Fibroblast of lung (primary cell): ENCODE measurements around the gene CCDC194. TPM values are rescaled to one million over a fixed set of nuclear protein-coding genes. Genes with fewer than 3 reads are reported as not detected.

Experiments
- DNase-seq, 2 donors: peaks; one replicate each; pipeline versions ENCODE4 v3.0.0 to v3.0.0-alpha.2; 2010; ENCODE audit warnings: low read depth in 2 of 2
- H2AFZ ChIP-seq: 2 replicates; pipeline ENCODE4 v1.5.1; 2012; ENCODE audit warnings: low read length, control low read depth, inconsistent platforms
- H3K27ac ChIP-seq: 2 replicates; pipeline ENCODE4 v1.5.1; 2011; ENCODE audit warnings: low read length, control low read depth; ENCODE audit not compliant: insufficient read depth
- H3K27me3 ChIP-seq: 2 replicates; pipeline ENCODE4 v1.5.1; 2011; ENCODE audit warnings: mild to moderate bottlenecking, low read length; ENCODE audit not compliant: control insufficient read depth, insufficient read depth
- H3K36me3 ChIP-seq: 2 replicates; pipeline ENCODE4 v1.5.1; 2011; ENCODE audit warnings: low read length; ENCODE audit not compliant: control insufficient read depth, insufficient read depth
- H3K4me1 ChIP-seq: 2 replicates; pipeline ENCODE4 v1.5.1; 2011; ENCODE audit warnings: low read length; ENCODE audit not compliant: control insufficient read depth, insufficient read depth; ENCODE audit errors: extremely low read depth
- H3K4me2 ChIP-seq: 2 replicates; pipeline ENCODE4 v1.5.1; 2011; ENCODE audit warnings: low read length, control low read depth; ENCODE audit not compliant: insufficient read depth; ENCODE audit errors: extremely low read depth
- H3K4me3 ChIP-seq, 4 experiments: fragments of 200-600 bp in 1 of 4; sonication (generic) in 1 of 4; replicated peaks in 1 of 4; 2 replicates each; pipeline ENCODE4 v1.5.1; 2011 to 2016; ENCODE audit warnings: low read length in 4 of 4, low read depth in 3 of 4, mild to moderate bottlenecking in 3 of 4, control low read depth in 2 of 4, inconsistent platforms in 1 of 4, mixed read lengths in 1 of 4; ENCODE audit not compliant: insufficient read depth in 1 of 4; ENCODE audit errors: control extremely low read depth in 1 of 4
- H3K79me2 ChIP-seq: 2 replicates; pipeline ENCODE4 v1.5.1; 2012; ENCODE audit warnings: mild to moderate bottlenecking, low read length, inconsistent platforms; ENCODE audit not compliant: control insufficient read depth, insufficient read depth
- H3K9ac ChIP-seq: 2 replicates; pipeline ENCODE4 v1.5.1; 2011; ENCODE audit warnings: mild to moderate bottlenecking, low read length, control low read depth; ENCODE audit not compliant: insufficient read depth
- H3K9me3 ChIP-seq: 2 replicates; pipeline ENCODE4 v1.5.1; 2012; ENCODE audit warnings: low read depth, low read length; ENCODE audit not compliant: control insufficient read depth, insufficient read depth
- H4K20me1 ChIP-seq: 2 replicates; pipeline ENCODE4 v1.5.1; 2011; ENCODE audit warnings: low read length; ENCODE audit not compliant: control insufficient read depth, insufficient read depth; ENCODE audit errors: extremely low read depth
- EZH2 ChIP-seq: IDR thresholded peaks from 2 replicates; pipeline ENCODE4 v1.5.1; 2012; ENCODE audit warnings: low read length, control low read depth, mild to moderate bottlenecking; ENCODE audit errors: missing control alignments
- polyA plus RNA-seq, 2 donors: library from polyadenylated mRNA; depleted of rRNA in 1 of 2; stranded (reverse) in 1 of 2; unstranded in 1 of 2; fragments of >200 nt; gene quantifications; 2 replicates each; pipeline ENCODE4 v1.2.1, GENCODE V29; 2011 to 2012; ENCODE audit warnings: missing spikeins in 1 of 2
- total RNA-seq: library from RNA; depleted of rRNA; stranded (reverse); fragments of >200 nt; gene quantifications from 2 replicates; pipeline ENCODE4 v1.2.1, GENCODE V29; 2014
- TF ChIP-seq, protein P1 (sequence below), 2 donors: IDR thresholded peaks in 1 of 2; conservative IDR thresholded peaks in 1 of 2; 1 replicate in 1 of 2; 2 replicates in 1 of 2; pipeline ENCODE4 v1.5.1; 2011 to 2012; ENCODE audit warnings: low read length in 2 of 2, control low read depth in 1 of 2, inconsistent platforms in 1 of 2, low read depth in 1 of 2, mild to moderate bottlenecking in 1 of 2

CCDC194 gene
- total and polyA plus RNA-seq, 2 donors (not counting 1 experiment from before 2014, with no cell fraction given) = not detected

DNA sequence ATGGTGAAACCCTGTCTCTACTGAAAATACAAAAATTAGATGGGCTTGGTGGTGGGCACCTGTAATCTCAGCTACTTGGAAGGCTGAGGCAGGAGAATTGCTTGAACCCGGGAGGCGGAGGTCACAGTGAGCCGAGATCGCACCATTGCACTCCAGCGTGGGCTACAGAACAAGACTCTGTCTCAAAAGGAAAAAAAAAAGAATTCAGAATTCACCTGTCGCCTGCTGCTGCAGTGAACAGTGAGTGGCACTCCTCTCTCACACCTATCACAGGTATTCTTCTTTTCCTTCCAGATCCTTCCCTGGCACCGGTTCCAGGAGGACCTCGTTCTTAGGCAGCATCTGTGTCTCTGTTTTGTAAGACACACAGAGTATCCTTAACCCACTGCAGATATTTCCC is 20.1 kb upstream of the CCDC194 start:
- H3K4me1 ChIP-seq = no peaks in the 10 kb centered on the region
- H3K4me3 ChIP-seq = no peak overlapping the region
- no peak for TF ChIP-seq EZH2
- TF ChIP-seq, protein P1, sequence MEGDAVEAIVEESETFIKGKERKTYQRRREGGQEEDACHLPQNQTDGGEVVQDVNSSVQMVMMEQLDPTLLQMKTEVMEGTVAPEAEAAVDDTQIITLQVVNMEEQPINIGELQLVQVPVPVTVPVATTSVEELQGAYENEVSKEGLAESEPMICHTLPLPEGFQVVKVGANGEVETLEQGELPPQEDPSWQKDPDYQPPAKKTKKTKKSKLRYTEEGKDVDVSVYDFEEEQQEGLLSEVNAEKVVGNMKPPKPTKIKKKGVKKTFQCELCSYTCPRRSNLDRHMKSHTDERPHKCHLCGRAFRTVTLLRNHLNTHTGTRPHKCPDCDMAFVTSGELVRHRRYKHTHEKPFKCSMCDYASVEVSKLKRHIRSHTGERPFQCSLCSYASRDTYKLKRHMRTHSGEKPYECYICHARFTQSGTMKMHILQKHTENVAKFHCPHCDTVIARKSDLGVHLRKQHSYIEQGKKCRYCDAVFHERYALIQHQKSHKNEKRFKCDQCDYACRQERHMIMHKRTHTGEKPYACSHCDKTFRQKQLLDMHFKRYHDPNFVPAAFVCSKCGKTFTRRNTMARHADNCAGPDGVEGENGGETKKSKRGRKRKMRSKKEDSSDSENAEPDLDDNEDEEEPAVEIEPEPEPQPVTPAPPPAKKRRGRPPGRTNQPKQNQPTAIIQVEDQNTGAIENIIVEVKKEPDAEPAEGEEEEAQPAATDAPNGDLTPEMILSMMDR (conservative IDR thresholded peaks at IDR 0.05 in 1 of 2, IDR thresholded peaks at IDR 0.05 in 1 of 2; ENCODE audit: low read depth in 1 of 2, low read length in 2 of 2) = no peak
- no peaks in the 10 kb centered on the region for H4K20me1 ChIP-seq
- peaks cover 2% of the 10 kb centered on the region for H3K27me3 ChIP-seq
- no peaks in the 10 kb centered on the region for H3K9me3 ChIP-seq
- DNase-seq = no peak
- no peaks in the 10 kb centered on the region for H3K79me2 ChIP-seq
- H3K36me3 ChIP-seq = no peaks in the 10 kb centered on the region
- H3K9ac ChIP-seq = no peak overlapping the region
- no peak overlapping the region for H3K4me2 ChIP-seq
- H3K27ac ChIP-seq = no peak overlapping the region
- no peak overlapping the region for H2AFZ ChIP-seq

DNA sequence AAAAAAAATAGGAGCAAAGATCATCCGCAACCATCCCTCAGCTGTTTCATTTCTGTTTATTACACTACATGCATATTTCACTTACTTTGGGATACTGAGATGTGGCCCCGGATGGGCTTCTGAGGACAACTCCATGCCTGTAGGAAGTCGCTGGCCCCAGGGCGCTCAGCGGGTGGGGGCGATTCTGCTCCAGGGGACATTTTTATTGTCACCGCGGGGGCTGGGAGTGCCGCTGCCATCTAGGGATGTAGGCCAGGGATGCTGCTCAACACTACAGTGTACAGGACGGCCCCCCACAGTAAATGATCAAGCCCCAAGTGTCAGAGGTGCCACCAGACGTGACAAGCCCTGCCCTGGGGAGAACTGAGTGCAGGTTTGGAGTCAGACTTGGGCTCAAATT is 17.8 kb upstream of the CCDC194 start:
- Histone ChIP-seq H3K79me2 (no peaks in the 10 kb centered on the region), H2AFZ (no peak overlapping the region), H3K9ac (no peak overlapping the region), H3K36me3 (no peaks in the 10 kb centered on the region), H4K20me1 (no peaks in the 10 kb centered on the region), H3K27ac (no peak overlapping the region), H3K9me3 (no peaks in the 10 kb centered on the region), H3K27me3 (peaks cover 2% of the 10 kb centered on the region), H3K4me3 (no peak overlapping the region), H3K4me1 (no peaks in the 10 kb centered on the region), H3K4me2 (no peak overlapping the region)
- TF ChIP-seq, protein P1 (conservative IDR thresholded peaks at IDR 0.05 in 1 of 2, IDR thresholded peaks at IDR 0.05 in 1 of 2; ENCODE audit: low read depth in 1 of 2, low read length in 2 of 2) = no peak
- no peak for TF ChIP-seq EZH2
- no peak for DNase-seq

DNA sequence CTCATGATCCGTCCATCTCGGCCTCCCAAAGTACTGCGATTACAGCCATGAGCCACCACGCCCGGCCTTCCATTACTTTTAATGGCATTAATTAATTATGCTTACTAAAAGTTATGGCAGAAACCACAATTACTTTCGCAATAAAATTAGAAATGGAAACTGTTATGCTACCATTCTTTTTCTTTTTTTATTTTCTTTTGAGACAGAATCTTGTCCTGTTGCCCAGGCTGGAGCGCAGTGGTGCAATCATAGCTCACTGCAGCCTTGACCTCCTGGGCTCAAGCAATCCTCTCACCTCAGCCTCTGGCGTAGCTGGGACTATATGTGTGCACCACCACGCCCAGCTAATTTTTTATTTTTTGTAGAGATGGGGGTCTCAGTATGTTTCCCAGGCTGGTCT is 16.0 kb upstream of the CCDC194 start:
- peak in 1 of 2 donors; percentile 72 for DNase-seq
- no peaks in the 10 kb centered on the region for H3K9me3 ChIP-seq

More for the DNA sequence above, 16.0 kb upstream of the CCDC194 start:
- Histone ChIP-seq H3K4me1 (no peaks in the 10 kb centered on the region), H3K79me2 (no peaks in the 10 kb centered on the region), H3K27ac (no peak overlapping the region), H3K4me3 (no peak overlapping the region), H3K9ac (no peak overlapping the region), H3K4me2 (no peak overlapping the region), H4K20me1 (no peaks in the 10 kb centered on the region), H3K36me3 (no peaks in the 10 kb centered on the region), H3K27me3 (no peaks in the 10 kb centered on the region), H2AFZ (no peak overlapping the region)
- no peak for TF ChIP-seq EZH2
- TF ChIP-seq, protein P1 (conservative IDR thresholded peaks at IDR 0.05 in 1 of 2, IDR thresholded peaks at IDR 0.05 in 1 of 2; ENCODE audit: low read depth in 1 of 2, low read length in 2 of 2) = no peak
